Cerebellar cortex (tissue), 1 donor: ENCODE measurements around the gene BEST3.
"Not testable (repeated sequence)": the region's sequence is repeated elsewhere in the genome, so short reads cannot be mapped to it uniquely, and the experiment has no call there.

Experiments
- DNase-seq: peaks from one replicate; pipeline ENCODE4 v3.0.0-alpha.2; 2015; ENCODE audit warnings: low spot score

Gene BEST3

GRCh38 chr12:69648476-69648875 lies 50.6 kb downstream of the BEST3 start:
- no peak for DNase-seq

GRCh38 chr12:69647178-69647577 lies 51.9 kb downstream of the BEST3 start:
- DNase-seq: no peak

GRCh38 chr12:69645031-69645430 lies 54.1 kb downstream of the BEST3 start:
- no peak for DNase-seq

- DNase-seq: no peak
These were observed 54.6 kb downstream of the BEST3 start for GRCh38 chr12:69644511-69644910.

- DNase-seq: no peak
These were observed 56.6 kb downstream of the BEST3 start for GRCh38 chr12:69642531-69642930.

GRCh38 chr12:69641546-69641945 lies 57.6 kb downstream of the BEST3 start:
- DNase-seq: no peak

GRCh38 chr12:69639400-69640016 lies 59.6 kb downstream of the BEST3 start:
- peak; percentile 47 for DNase-seq

GRCh38 chr12:69633061-69633460 lies 66.0 kb downstream of the BEST3 start:
- no peak for DNase-seq

GRCh38 chr12:69630191-69630590 lies 68.9 kb downstream of the BEST3 start:
- DNase-seq: no peak

- no peak for DNase-seq
These were observed 71.6 kb downstream of the BEST3 start for GRCh38 chr12:69627501-69627900.

GRCh38 chr12:69623970-69624369 lies 75.1 kb downstream of the BEST3 start:
- DNase-seq: no peak

- DNase-seq: no peak
These were observed 77.6 kb downstream of the BEST3 start for GRCh38 chr12:69621551-69621950.

GRCh38 chr12:69620921-69621320 lies 78.2 kb downstream of the BEST3 start:
- DNase-seq: no peak

GRCh38 chr12:69620077-69620476 lies 79.0 kb downstream of the BEST3 start:
- no peak for DNase-seq

- no peak for DNase-seq
These were observed 80.1 kb downstream of the BEST3 start for GRCh38 chr12:69619050-69619449.

GRCh38 chr12:69616025-69616424 lies 83.1 kb downstream of the BEST3 start:
- peak; percentile 29 for DNase-seq

GRCh38 chr12:69613351-69613750 lies 85.8 kb downstream of the BEST3 start:
- DNase-seq: no peak

- no peak for DNase-seq
These were observed 88.4 kb downstream of the BEST3 start, which contains the start of gene LRRC10 for GRCh38 chr12:69610729-69611128. Gene LRRC10, minus strand, starts transcription at chr12:69610907. Its CDS starts 69 bp downstream, at chr12:69610838.

- DNase-seq: peak; percentile 61
These were observed 89.0 kb downstream of the BEST3 start for GRCh38 chr12:69610126-69610525.

- DNase-seq: no peak
These were observed 91.0 kb downstream of the BEST3 start for GRCh38 chr12:69608114-69608513.

GRCh38 chr12:69604275-69604674 lies 94.8 kb downstream of the BEST3 start:
- DNase-seq: not testable (repeated sequence)
